ENCODE measurements around the gene SLC39A3. TPM values are rescaled to one million over a fixed set of nuclear protein-coding genes. Genes with fewer than 3 reads are reported as not detected.

Gene SLC39A3
- total RNA-seq, 2 experiments from 2014 or later: 7.6 to 7.9 TPM

GRCh38 chr19:2711172-2711874 is 28.5 kb downstream of the SLC39A3 start:
- peaks cover 0 to 17% of the 10 kb centered on the region in 2 experiments for H3K9me3 ChIP-seq (ENCODE audit: control insufficient read depth in 1 of 2, insufficient read depth in 1 of 2, low read length in 2 of 2)
- Mint-ChIP-seq H3K4me3 (no peak overlapping the region), H3K27me3 (peaks cover 5% of the 10 kb centered on the region), H3K36me3 (ENCODE audit: low read depth) (no peaks in the 10 kb centered on the region), H3K27ac (no peak overlapping the region), H3K9me3 (peaks cover 5% of the 10 kb centered on the region), H3K4me1 (ENCODE audit: low read depth) (peaks cover 25% of the 10 kb centered on the region)
- no peaks in the 10 kb centered on the region for H3K36me3 ChIP-seq (ENCODE audit: insufficient read depth, low read length)
- H3K4me3 ChIP-seq (ENCODE audit: low read length): no peak overlapping the region
- ChIA-PET POLR2A (no interaction called here), CTCF (no interaction called here)
- TF ChIP-seq, protein P1, sequence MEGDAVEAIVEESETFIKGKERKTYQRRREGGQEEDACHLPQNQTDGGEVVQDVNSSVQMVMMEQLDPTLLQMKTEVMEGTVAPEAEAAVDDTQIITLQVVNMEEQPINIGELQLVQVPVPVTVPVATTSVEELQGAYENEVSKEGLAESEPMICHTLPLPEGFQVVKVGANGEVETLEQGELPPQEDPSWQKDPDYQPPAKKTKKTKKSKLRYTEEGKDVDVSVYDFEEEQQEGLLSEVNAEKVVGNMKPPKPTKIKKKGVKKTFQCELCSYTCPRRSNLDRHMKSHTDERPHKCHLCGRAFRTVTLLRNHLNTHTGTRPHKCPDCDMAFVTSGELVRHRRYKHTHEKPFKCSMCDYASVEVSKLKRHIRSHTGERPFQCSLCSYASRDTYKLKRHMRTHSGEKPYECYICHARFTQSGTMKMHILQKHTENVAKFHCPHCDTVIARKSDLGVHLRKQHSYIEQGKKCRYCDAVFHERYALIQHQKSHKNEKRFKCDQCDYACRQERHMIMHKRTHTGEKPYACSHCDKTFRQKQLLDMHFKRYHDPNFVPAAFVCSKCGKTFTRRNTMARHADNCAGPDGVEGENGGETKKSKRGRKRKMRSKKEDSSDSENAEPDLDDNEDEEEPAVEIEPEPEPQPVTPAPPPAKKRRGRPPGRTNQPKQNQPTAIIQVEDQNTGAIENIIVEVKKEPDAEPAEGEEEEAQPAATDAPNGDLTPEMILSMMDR (IDR thresholded peaks at IDR 0.05): no peak
- peaks cover 7% of the 10 kb centered on the region for H3K4me1 ChIP-seq (ENCODE audit: insufficient read depth, low read length)
- DNase-seq (peak in 1 of 14 experiments; percentile 23), ATAC-seq (ENCODE audit: poor library complexity) (no peak)
- intact Hi-C loops (cut with DNase I, micrococcal nuclease): no loop called here
- H3K27ac ChIP-seq (ENCODE audit: low read depth in 1 of 2, low read length in 2 of 2): no peak overlapping the region
- no peaks in the 10 kb centered on the region for H3K27me3 ChIP-seq (ENCODE audit: control insufficient read depth in 1 of 2, insufficient read depth in 2 of 2, low read length in 2 of 2)

DNA sequence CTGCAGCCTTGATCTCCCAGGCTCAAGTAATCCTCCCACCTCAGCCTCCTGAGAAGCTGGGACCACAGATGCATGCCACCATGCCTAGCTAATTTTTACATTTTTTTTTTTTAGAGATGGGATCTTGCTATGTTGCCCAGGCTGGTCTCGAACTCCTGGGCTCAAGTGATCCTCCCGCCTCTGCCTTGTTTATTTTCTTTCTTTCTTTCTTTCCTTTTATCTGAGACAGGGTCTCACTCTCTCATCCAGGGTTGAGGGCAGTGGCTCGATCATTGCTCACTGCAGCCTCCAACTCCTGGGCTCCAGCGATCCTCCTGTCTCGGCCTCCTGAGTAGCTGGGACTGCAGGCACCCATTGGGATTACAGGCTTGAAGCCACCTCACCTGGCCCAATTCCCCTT is 33.6 kb downstream of the SLC39A3 start:
- Histone ChIP-seq H3K36me3 (ENCODE audit: insufficient read depth, low read length) (no peaks in the 10 kb centered on the region), H3K4me3 (ENCODE audit: low read length) (no peak overlapping the region), H3K4me1 (ENCODE audit: insufficient read depth, low read length) (peaks cover 24% of the 10 kb centered on the region), H3K9me3 (ENCODE audit: control insufficient read depth in 1 of 2, insufficient read depth in 1 of 2, low read length in 2 of 2) (no peaks in the 10 kb centered on the region), H3K27ac (ENCODE audit: low read depth in 1 of 2, low read length in 2 of 2) (no peak overlapping the region), H3K27me3 (ENCODE audit: control insufficient read depth in 1 of 2, insufficient read depth in 2 of 2, low read length in 2 of 2) (no peaks in the 10 kb centered on the region)
- Mint-ChIP-seq H3K4me1 (ENCODE audit: low read depth) (peaks cover 17% of the 10 kb centered on the region), H3K27ac (no peak overlapping the region), H3K4me3 (no peak overlapping the region), H3K36me3 (ENCODE audit: low read depth) (no peaks in the 10 kb centered on the region), H3K9me3 (no peaks in the 10 kb centered on the region), H3K27me3 (no peaks in the 10 kb centered on the region)
- ATAC-seq (ENCODE audit: poor library complexity): no peak
- TF ChIP-seq, protein P1 (IDR thresholded peaks at IDR 0.05): no peak
- intact Hi-C loops (cut with DNase I, micrococcal nuclease): no loop called here
- POLR2A ChIA-PET: no interaction called here
- DNase-seq: no peak
- CTCF ChIA-PET: no interaction called here

- Histone ChIP-seq H3K4me3 (ENCODE audit: low read length) (no peak overlapping the region), H3K27ac (ENCODE audit: low read depth in 1 of 2, low read length in 2 of 2) (no peak overlapping the region), H3K9me3 (ENCODE audit: control insufficient read depth in 1 of 2, insufficient read depth in 1 of 2, low read length in 2 of 2) (no peaks in the 10 kb centered on the region), H3K4me1 (ENCODE audit: insufficient read depth, low read length) (peaks cover 27% of the 10 kb centered on the region), H3K27me3 (ENCODE audit: control insufficient read depth in 1 of 2, insufficient read depth in 2 of 2, low read length in 2 of 2) (no peaks in the 10 kb centered on the region), H3K36me3 (ENCODE audit: insufficient read depth, low read length) (no peaks in the 10 kb centered on the region)
- H3K27me3 Mint-ChIP-seq: no peaks in the 10 kb centered on the region
- no peak overlapping the region for H3K27ac Mint-ChIP-seq
- peaks cover 36% of the 10 kb centered on the region for H3K4me1 Mint-ChIP-seq (ENCODE audit: low read depth)
- POLR2A ChIA-PET: interaction anchor here (0.5 kb wide), 1 partner anchor 1111 kb away, joined by 3 read pairs; the partner anchor contains the start of gene MBD3
- no peaks in the 10 kb centered on the region for H3K36me3 Mint-ChIP-seq (ENCODE audit: low read depth)
- DNase-seq (no peak), ATAC-seq (ENCODE audit: poor library complexity) (no peak)
- H3K9me3 Mint-ChIP-seq: no peaks in the 10 kb centered on the region
- no peak overlapping the region for H3K4me3 Mint-ChIP-seq
- CTCF ChIA-PET: no interaction called here
- intact Hi-C loops (cut with DNase I, micrococcal nuclease): loop anchor here in 1 of 2 experiments (2.0 kb wide), 1 partner anchor 37 kb away; the partner anchor contains the start of gene SLC39A3
- TF ChIP-seq, protein P1 (IDR thresholded peaks at IDR 0.05): no peak
Observed at GRCh38 chr19:2703691-2704216, 36.1 kb downstream of the SLC39A3 start.
